HEK293T (cell line): Measurements from ENCODE around the gene CYP24A1.

Source experiments
- CTCF ChIA-PET: fragments of 350-600 bp; formaldehyde crosslinking; extraction: SDS; loops from one replicate; lab custom pipeline; 2021; ENCODE audit warnings: antibody characterized with exemption, inconsistent platforms; lab: Yijun Ruan, JAX
- POLR2A ChIA-PET: fragments of 350-600 bp; formaldehyde crosslinking; extraction: SDS; loops from one replicate; lab custom pipeline; 2020; ENCODE audit warnings: antibody characterized with exemption, inconsistent platforms; lab: Yijun Ruan, JAX
- DNase-seq: peaks from one replicate; pipeline ENCODE4 v3.0.0; 2012; ENCODE audit warnings: mixed read lengths; ENCODE audit errors: extremely low spot score
- ARNT ChIP-seq: fragments of 450-650 bp; IDR thresholded peaks from 2 replicates; pipeline ENCODE4 v1.6.1; 2017; ENCODE audit warnings: mild to moderate bottlenecking
- BHLHE40 ChIP-seq: fragments of 450-650 bp; IDR thresholded peaks from 2 replicates; pipeline ENCODE4 v1.6.1; 2016; ENCODE audit warnings: mild to moderate bottlenecking, moderate library complexity, borderline replicate concordance
- CTBP1 ChIP-seq: fragments of 450-650 bp; IDR thresholded peaks from 2 replicates; pipeline ENCODE4 v1.6.1; 2016; ENCODE audit warnings: borderline replicate concordance
- ELF4 ChIP-seq: fragments of 450-650 bp; IDR thresholded peaks from 2 replicates; pipeline ENCODE4 v1.6.1; 2017; ENCODE audit warnings: antibody characterized with exemption
- FOXA1 ChIP-seq: fragments of 450-650 bp; IDR thresholded peaks from 2 replicates; pipeline ENCODE4 v1.6.1; 2016; ENCODE audit warnings: mild to moderate bottlenecking
- FOXK2 ChIP-seq: fragments of 450-650 bp; IDR thresholded peaks from 2 replicates; pipeline ENCODE4 v1.6.1; 2016; ENCODE audit warnings: mild to moderate bottlenecking
- FOXM1 ChIP-seq: fragments of 450-650 bp; IDR thresholded peaks from 2 replicates; pipeline ENCODE4 v1.6.1; 2017; ENCODE audit warnings: mild to moderate bottlenecking, borderline replicate concordance
- HDGF ChIP-seq: fragments of 450-650 bp; IDR thresholded peaks from 2 replicates; pipeline ENCODE4 v1.6.1; 2017; ENCODE audit warnings: antibody characterized with exemption, borderline replicate concordance
- L3MBTL2 ChIP-seq: fragments of 450-650 bp; conservative IDR thresholded peaks from 2 replicates; pipeline ENCODE4 v1.6.1; 2016; ENCODE audit warnings: mild to moderate bottlenecking
- LEF1 ChIP-seq: fragments of 450-650 bp; IDR thresholded peaks from 2 replicates; pipeline ENCODE4 v1.6.1; 2017; ENCODE audit warnings: mild to moderate bottlenecking, borderline replicate concordance
- NFRKB ChIP-seq: fragments of 450-650 bp; IDR thresholded peaks from 2 replicates; pipeline ENCODE4 v1.6.1; 2016; ENCODE audit warnings: mild to moderate bottlenecking, moderate library complexity
- PKNOX1 ChIP-seq: fragments of 450-650 bp; IDR thresholded peaks from 2 replicates; pipeline ENCODE4 v1.6.1; 2016
- SP1 ChIP-seq: fragments of 450-650 bp; IDR thresholded peaks from 2 replicates; pipeline ENCODE4 v1.6.1; 2017
- SUZ12 ChIP-seq: fragments of 450-650 bp; IDR thresholded peaks from 2 replicates; pipeline ENCODE4 v1.6.1; 2016; ENCODE audit warnings: mild to moderate bottlenecking
- TARDBP ChIP-seq: fragments of 450-650 bp; IDR thresholded peaks from 2 replicates; pipeline ENCODE4 v1.6.1; 2016
- ZNF384 ChIP-seq: fragments of 450-650 bp; IDR thresholded peaks from 2 replicates; pipeline ENCODE4 v1.6.1; 2016

The CYP24A1 gene

GRCh38 chr20:54162378-54163009 is 11.3 kb downstream of the CYP24A1 start:
- ChIA-PET CTCF (no interaction called here), POLR2A (no interaction called here)
- no peak for TF ChIP-seq ELF4
- no peak for DNase-seq

DNA sequence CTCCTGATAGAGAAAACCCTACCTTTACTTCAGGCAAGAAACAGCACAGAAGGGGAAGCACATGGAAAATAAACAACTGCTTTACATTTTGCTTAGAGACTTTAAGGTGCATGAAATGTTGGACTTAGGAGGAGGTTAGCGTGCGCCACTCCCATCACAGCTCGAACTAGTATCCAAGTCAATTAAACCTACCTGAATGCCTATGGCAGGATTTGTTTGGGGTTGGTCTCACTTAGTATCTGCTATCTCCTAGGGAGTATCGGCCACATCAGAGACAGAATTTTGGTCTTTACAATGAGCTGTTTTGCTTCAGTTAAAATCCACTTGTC is 12.0 kb downstream of the CYP24A1 start:
- POLR2A ChIA-PET, result no interaction called here
- CTCF ChIA-PET, result no interaction called here
- DNase-seq, result no peak
- TF ChIP-seq SUZ12 (no peak), L3MBTL2 (no peak), TARDBP (no peak)

DNA sequence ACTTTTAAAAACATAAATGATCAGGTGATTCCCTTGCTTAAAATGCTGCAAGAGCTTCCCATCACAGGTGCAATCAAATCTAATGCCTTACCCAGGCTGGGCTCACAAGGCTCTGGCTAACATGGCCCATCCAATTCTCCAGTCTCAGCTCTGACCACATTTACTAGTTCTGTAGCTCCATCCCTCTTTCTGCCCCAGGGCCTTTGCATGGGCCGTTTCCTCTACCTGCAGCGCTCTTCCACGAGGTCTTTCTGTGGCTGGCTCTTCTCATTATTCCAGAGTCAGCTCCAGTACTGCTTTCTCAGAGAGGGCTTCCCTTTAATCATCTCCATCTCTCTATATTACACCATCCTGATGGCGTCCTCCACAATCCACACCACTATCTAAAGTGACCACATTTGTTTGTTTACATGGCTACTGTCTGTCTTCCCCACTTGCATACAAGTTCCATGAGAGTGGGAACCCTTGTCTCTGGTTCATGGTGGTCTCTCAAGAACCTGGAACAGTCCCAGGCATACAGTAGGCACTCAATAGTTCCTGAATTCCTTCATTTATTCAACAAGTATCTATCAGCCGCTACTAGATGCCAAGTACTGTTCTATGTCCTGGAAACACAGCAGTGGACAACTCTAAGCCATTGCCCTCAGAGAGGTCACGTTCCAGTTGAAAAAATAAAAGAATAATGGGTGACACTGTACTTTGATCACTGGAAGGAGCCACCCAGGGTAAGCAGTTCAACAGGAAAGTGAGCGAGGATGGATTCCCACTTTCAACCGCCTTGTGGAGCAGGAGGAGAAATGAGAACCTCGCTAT is 12.6 kb downstream of the CYP24A1 start:
- no peak for DNase-seq
- POLR2A ChIA-PET, result no interaction called here
- CTCF ChIA-PET, result no interaction called here
- no peak for TF ChIP-seq NFRKB
- no peak for TF ChIP-seq CTBP1
- TF ChIP-seq SP1, result no peak
- no peak for TF ChIP-seq ZNF384

DNA sequence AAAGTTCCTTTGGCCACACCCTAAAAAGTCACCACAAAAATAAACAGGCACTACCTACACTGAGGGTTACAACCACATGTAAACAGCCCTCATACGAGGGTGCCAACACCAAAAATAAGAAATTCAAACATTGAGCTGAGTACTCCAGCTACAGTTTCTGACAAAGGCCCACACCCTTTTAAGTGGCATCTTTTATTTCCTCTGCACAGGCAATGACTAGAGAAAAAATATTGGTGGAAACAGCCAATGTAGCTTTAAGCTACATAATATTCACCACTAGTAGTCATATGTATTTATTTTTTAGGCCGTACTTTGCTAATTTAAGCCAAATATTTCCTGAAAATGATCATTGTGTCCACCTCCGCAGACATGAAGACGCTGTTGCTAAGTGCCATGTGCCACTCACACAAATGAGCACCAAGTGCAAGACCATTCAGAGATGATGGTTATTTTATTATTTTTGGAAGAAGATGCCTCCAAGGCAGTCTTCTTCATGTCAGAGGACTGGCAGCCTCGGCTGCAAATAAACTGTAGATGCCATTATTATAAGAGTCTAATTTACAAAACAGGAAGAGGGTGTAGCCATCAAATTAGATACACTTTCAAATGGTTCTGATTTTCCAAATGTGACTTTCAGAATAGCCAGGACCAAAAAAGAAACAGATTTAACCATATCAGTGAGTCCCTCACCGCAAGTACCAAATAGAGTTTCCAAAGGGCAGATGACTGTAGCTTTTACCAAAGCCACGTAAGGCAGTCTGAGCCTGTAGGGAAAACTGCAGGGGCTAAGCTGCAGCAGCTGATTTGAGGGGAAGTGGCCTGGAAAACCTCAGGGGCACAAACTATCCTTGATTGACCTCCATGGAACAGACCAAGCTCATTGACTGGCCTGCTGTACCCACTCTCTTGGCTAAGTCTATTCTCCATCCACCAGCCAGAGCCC is 13.4 kb downstream of the CYP24A1 start:
- POLR2A ChIA-PET, result no interaction called here
- no peak for TF ChIP-seq ARNT
- TF ChIP-seq ELF4, result no peak
- TF ChIP-seq LEF1, result no peak
- no peak for TF ChIP-seq NFRKB
- CTCF ChIA-PET, result no interaction called here
- DNase-seq, result no peak

- no peak for TF ChIP-seq SUZ12
- no peak for TF ChIP-seq FOXA1
- no peak for TF ChIP-seq NFRKB
- no peak for TF ChIP-seq ELF4
- no peak for TF ChIP-seq CTBP1
- no peak for TF ChIP-seq PKNOX1
- TF ChIP-seq ARNT, result no peak
- no peak for TF ChIP-seq HDGF
- no peak for TF ChIP-seq BHLHE40
- TF ChIP-seq TARDBP, result no peak
- ChIA-PET POLR2A (no interaction called here), CTCF (no interaction called here)
- no peak for DNase-seq
Measured at GRCh38 chr20:54158856-54159418, 14.8 kb downstream of the CYP24A1 start.

DNA sequence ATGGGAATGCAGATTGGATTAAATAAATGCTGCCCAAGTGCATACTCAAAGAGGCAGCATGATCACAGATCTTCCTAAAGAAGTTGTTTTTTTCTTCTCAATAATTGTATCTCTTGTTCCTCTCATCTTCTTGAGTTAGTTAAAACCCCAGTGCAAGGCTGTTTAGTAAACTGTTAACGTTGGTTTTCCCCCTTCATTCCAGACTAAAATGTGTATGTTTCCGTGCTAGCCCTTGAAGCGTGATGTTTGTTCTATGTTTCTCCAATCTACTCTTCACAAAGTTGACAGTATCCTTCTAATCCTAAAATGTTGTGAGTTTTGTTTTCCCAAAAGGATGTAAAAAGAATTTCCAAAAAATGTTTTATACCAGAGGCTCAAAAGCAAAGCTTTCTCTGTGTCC is 15.6 kb downstream of the CYP24A1 start:
- DNase-seq, result no peak
- ChIA-PET POLR2A (no interaction called here), CTCF (no interaction called here)
- TF ChIP-seq FOXM1, result no peak
- TF ChIP-seq ARNT, result no peak
- TF ChIP-seq ZNF384, result no peak
- TF ChIP-seq TARDBP, result no peak
- TF ChIP-seq BHLHE40, result no peak

GRCh38 chr20:54156981-54157835 is 16.6 kb downstream of the CYP24A1 start:
- DNase-seq, result no peak
- ChIA-PET POLR2A (interaction anchor here (0.6 kb wide), 1 partner anchor 543 kb away, joined by 3 read pairs; no protein-coding TSS in a partner anchor), CTCF (no interaction called here)
- no peak for TF ChIP-seq TARDBP
- TF ChIP-seq FOXA1, result no peak
- no peak for TF ChIP-seq SUZ12
- TF ChIP-seq ELF4, result no peak
- no peak for TF ChIP-seq HDGF
- TF ChIP-seq FOXK2, result no peak
- TF ChIP-seq ZNF384, result no peak
- no peak for TF ChIP-seq PKNOX1
- TF ChIP-seq SP1, result no peak
- no peak for TF ChIP-seq FOXM1
- no peak for TF ChIP-seq BHLHE40
- no peak for TF ChIP-seq ARNT
- TF ChIP-seq CTBP1, result no peak
- no peak for TF ChIP-seq L3MBTL2
- TF ChIP-seq NFRKB, result no peak
